ELF-1 (cell line): ENCODE data around the gene WDR76.

Experiments used
- DNase-seq: peaks from one replicate; pipeline ENCODE4 v3.0.0-alpha.2; 2016; ENCODE audit warnings: low read depth, low spot score

WDR76 gene

GRCh38 chr15:43913026-43913780 is 86.4 kb downstream of the WDR76 start:
- peak; percentile 75 for DNase-seq

- DNase-seq: no peak
Measured at GRCh38 chr15:43913941-43914340, 87.1 kb downstream of the WDR76 start.

GRCh38 chr15:43915631-43916325 is 89.0 kb downstream of the WDR76 start:
- peak; percentile 69 for DNase-seq

GRCh38 chr15:43916326-43916660 is 89.5 kb downstream of the WDR76 start:
- no peak for DNase-seq
